Muscle layer of duodenum (tissue), 2 donors: ENCODE measurements around the gene CFAP45.

ENCODE experiments used
- H3K27ac ChIP-seq: one replicate; pipeline ENCODE4 v1.7.0; 2013; ENCODE audit warnings: mild to moderate bottlenecking, low read length
- H3K27me3 ChIP-seq: one replicate; pipeline ENCODE4 v1.7.0; 2013; ENCODE audit warnings: low read depth, mild to moderate bottlenecking, control low read depth, low read length
- H3K36me3 ChIP-seq, 2 donors: one replicate each; pipeline ENCODE4 v1.7.0; 2013; ENCODE audit warnings: low read length in 2 of 2, control low read depth in 1 of 2, mild to moderate bottlenecking in 1 of 2; ENCODE audit not compliant: insufficient read depth in 2 of 2, control insufficient read depth in 1 of 2
- H3K4me1 ChIP-seq, 2 donors: one replicate each; pipeline ENCODE4 v1.7.0; 2013; ENCODE audit warnings: low read length in 2 of 2, mild to moderate bottlenecking in 2 of 2, control low read depth in 1 of 2, moderate library complexity in 1 of 2; ENCODE audit not compliant: insufficient read depth in 2 of 2, control insufficient read depth in 1 of 2
- H3K4me3 ChIP-seq, 2 donors: one replicate each; pipeline ENCODE4 v1.7.0; 2013; ENCODE audit warnings: low read length in 2 of 2, low read depth in 1 of 2, mild to moderate bottlenecking in 1 of 2
- H3K9me3 ChIP-seq, 2 donors: one replicate each; pipeline ENCODE4 v1.7.0; 2013; ENCODE audit warnings: low read length in 2 of 2, control low read depth in 1 of 2, mild to moderate bottlenecking in 1 of 2; ENCODE audit not compliant: control insufficient read depth in 1 of 2
- donor health status: healthy.

CFAP45 gene

GRCh38 chr1:159934136-159935039 is 34.4 kb upstream of the CFAP45 start:
- peaks cover 3 to 7% of the 10 kb centered on the region in 2 donors for H3K4me1 ChIP-seq
- no peaks in the 10 kb centered on the region for H3K9me3 ChIP-seq

DNA sequence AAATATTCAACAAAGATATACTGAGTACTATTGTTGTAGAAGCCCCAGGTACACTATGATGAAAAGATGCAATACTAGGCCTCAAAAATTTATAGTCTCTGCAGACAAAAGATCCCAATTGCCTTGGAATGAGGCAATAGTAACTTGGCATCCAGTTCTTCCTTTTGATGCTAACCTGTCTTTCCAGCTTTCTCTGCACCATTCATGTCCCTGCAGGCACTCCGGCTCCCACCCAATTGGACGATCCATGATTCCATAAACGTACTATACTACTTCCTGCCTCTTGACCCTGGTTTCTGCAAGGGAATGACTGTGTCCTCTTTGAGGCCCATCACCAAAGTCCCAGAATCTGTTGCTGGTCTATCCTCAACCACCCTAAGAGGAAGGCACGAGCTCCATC is 33.4 kb upstream of the CFAP45 start:
- peaks cover 3 to 7% of the 10 kb centered on the region in 2 donors for H3K4me1 ChIP-seq
- H3K36me3 ChIP-seq = no peaks in the 10 kb centered on the region
- H3K9me3 ChIP-seq = no peaks in the 10 kb centered on the region
- H3K27me3 ChIP-seq = no peaks in the 10 kb centered on the region
- H3K4me3 ChIP-seq = no peak overlapping the region
- H3K27ac ChIP-seq = no peak overlapping the region

More at GRCh38 chr1:159934136-159935039, 34.4 kb upstream of the CFAP45 start:
- no peak overlapping the region for H3K4me3 ChIP-seq
- H3K27me3 ChIP-seq = no peaks in the 10 kb centered on the region
- H3K27ac ChIP-seq = no peak overlapping the region
- no peaks in the 10 kb centered on the region for H3K36me3 ChIP-seq

- no peak overlapping the region for H3K4me3 ChIP-seq
- no peaks in the 10 kb centered on the region for H3K9me3 ChIP-seq
- H3K27me3 ChIP-seq = no peaks in the 10 kb centered on the region
- no peaks in the 10 kb centered on the region for H3K36me3 ChIP-seq
- H3K4me1 ChIP-seq = peaks cover 3 to 7% of the 10 kb centered on the region in 2 donors
- no peak overlapping the region for H3K27ac ChIP-seq
These were observed 32.6 kb upstream of the CFAP45 start for GRCh38 chr1:159932296-159933285.

- Histone ChIP-seq H3K4me3 (no peak overlapping the region), H3K4me1 (peaks cover 0 to 10% of the 10 kb centered on the region in 2 donors), H3K27me3 (no peaks in the 10 kb centered on the region), H3K27ac (no peak overlapping the region), H3K36me3 (no peaks in the 10 kb centered on the region), H3K9me3 (no peaks in the 10 kb centered on the region)
These were observed 31.8 kb upstream of the CFAP45 start for GRCh38 chr1:159931795-159932173.

DNA sequence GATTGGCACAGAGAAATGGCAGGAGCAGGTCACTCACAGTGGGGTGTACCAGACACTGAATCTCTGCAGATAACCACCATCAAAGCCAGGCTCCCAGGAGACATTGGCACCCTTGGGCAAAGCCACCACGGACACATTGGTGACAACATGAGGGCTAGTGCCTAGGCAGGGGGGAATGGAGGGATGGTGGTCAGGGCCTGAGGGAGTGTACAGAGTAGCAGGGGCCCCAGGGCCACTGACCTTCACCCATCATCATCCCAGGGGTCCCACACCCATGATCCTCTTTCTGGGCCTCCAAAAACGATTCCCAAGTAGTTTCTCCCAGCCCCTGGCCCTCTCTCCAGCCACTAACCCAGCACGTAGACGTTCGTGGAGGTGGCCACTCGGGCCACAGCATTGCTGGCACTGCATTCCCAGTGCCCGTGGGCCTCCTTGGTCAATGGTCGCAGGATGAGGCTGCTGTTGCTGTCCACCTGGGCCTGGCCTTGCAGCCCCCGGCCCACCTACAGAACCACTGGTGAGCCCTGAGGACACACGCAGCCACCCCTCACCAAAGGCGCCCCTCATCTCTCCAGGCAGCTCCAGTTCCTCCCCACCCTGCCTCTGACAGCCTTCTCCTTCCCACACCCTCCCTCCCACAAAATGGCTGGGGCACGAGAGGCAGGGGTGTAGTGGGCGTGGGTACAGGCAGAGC is 31.3 kb upstream of the CFAP45 start:
- no peak overlapping the region for H3K4me3 ChIP-seq

DNA sequence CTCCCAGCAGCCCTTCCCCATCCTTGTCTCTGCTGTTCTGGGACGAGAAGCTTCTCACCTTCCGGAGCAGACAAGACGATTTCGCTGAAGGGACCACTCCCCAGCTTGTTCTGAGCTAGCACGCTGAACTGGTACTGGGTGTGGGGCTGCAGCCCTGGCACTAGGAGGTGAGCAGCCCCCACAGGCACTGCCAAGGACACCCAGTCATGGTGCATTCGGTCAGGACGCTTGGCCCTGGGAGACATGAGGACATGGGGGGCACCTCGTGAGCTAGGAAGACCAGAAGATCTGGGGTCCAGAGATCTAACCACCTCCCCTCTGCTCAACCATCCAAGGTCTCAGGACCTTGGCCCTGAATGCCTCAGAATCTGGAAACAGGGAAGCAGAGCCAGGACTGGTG is 30.7 kb upstream of the CFAP45 start:
- H3K9me3 ChIP-seq = no peaks in the 10 kb centered on the region
- H3K27me3 ChIP-seq = no peaks in the 10 kb centered on the region
- H3K36me3 ChIP-seq = no peaks in the 10 kb centered on the region
- H3K4me3 ChIP-seq = no peak overlapping the region
- H3K27ac ChIP-seq = no peak overlapping the region
- peaks cover 4 to 13% of the 10 kb centered on the region in 2 donors for H3K4me1 ChIP-seq

More for the DNA sequence above, 31.3 kb upstream of the CFAP45 start:
- H3K27me3 ChIP-seq = no peaks in the 10 kb centered on the region
- no peak overlapping the region for H3K27ac ChIP-seq
- no peaks in the 10 kb centered on the region for H3K9me3 ChIP-seq
- H3K36me3 ChIP-seq = no peaks in the 10 kb centered on the region
- peaks cover 0 to 11% of the 10 kb centered on the region in 2 donors for H3K4me1 ChIP-seq

DNA sequence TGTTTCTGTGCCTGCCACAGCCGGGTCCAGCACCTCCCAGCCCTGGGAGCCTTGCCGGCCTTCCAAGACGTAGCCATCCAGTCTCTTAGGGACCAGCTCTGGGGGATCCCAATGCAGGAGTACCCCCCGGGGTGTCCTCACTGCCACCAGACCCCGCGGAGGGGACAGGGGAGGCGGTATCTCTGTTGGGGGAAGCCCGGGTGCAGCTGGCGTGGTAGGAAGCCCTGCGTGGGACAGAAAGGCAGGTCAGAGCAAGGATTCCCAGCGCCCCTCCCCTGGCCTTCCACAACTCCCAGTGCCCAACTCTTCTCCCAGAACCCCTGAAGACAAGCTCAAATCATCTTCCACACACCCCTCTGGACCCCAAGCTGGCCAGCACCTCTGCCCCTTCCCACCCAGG is 30.3 kb upstream of the CFAP45 start:
- Histone ChIP-seq H3K27me3 (no peaks in the 10 kb centered on the region), H3K4me1 (peaks cover 4 to 13% of the 10 kb centered on the region in 2 donors), H3K9me3 (no peaks in the 10 kb centered on the region), H3K4me3 (no peak overlapping the region), H3K27ac (no peak overlapping the region), H3K36me3 (peaks cover 0 to 1% of the 10 kb centered on the region in 2 donors)

DNA sequence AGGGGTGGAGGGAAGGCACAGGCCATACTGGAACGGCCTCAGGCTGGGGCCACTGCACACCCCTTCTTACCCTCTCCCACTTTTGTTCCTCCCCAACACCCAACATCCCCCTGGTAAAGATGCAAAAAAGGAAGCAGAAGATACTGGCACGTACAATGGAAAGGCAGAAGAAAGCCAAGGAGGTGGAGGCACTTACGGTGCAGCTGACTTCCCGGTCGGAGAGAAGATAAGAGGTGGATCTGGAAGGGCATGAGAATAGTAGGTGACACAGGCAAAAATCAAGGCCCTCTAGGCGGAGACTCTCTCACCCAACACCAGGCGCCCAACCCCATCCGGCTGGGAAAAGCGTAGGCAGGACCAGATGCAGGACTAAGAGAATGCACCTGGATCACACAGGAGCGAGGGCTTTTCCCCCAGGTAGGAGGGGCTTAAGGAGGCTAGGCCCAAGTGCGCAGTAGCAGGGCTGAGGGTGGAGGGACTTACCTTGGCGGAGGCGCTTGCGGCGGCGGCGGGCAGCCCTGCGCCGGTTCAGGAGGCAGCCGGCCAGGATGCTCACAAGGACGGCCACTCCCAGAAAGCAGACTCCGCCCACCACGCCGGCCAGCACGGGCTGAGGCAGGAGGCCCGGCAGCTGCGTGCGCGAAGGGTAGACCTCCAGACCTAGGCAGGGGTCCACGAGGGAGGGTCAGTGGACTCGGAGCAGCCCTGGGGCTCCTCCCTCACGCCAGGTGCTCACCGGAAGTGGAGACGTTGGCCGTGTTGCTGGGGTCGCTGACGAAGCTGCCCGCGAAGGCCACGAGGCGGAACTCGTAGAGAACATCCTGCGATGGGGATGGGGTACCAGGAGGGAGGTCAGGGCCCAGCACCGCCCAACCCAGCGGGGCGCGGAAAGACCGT is 29.4 kb upstream of the CFAP45 start:
- Histone ChIP-seq H3K36me3 (peaks cover 0 to 8% of the 10 kb centered on the region in 2 donors), H3K4me1 (peaks cover 4 to 13% of the 10 kb centered on the region in 2 donors), H3K9me3 (no peaks in the 10 kb centered on the region), H3K4me3 (no peak overlapping the region), H3K27me3 (no peaks in the 10 kb centered on the region), H3K27ac (no peak overlapping the region)

DNA sequence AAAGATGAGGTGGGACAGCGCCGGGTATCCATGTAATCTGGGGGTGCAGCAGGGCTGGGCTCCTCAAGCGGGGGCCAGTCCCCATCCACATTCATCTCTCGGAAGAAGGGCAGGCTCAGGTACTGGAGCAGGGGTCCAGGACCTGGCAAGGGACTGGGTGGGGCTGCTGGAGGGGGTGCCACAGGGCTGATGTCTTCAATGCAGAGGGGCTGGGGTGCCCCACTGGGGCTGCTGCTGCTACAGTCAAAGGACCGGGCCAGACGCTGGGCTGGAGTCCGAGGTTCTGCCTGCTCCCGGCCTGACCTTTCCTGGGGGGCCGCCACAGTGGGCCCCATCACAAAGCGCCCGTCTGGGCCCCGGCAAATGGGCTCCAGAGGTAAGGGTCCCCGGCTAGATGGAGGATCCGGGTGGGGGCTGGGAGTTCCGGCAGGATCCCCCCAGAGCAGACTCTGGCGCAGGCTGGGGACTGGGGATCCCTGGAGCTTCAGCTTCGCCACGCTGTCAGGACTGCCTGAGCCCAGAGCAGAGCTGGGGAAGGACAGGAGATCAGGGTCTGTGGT is 28.6 kb upstream of the CFAP45 start:
- Histone ChIP-seq H3K4me3 (no peak overlapping the region), H3K4me1 (peaks cover 4 to 13% of the 10 kb centered on the region in 2 donors), H3K9me3 (no peaks in the 10 kb centered on the region), H3K27ac (no peak overlapping the region), H3K36me3 (peaks cover 0 to 14% of the 10 kb centered on the region in 2 donors), H3K27me3 (no peaks in the 10 kb centered on the region)

DNA sequence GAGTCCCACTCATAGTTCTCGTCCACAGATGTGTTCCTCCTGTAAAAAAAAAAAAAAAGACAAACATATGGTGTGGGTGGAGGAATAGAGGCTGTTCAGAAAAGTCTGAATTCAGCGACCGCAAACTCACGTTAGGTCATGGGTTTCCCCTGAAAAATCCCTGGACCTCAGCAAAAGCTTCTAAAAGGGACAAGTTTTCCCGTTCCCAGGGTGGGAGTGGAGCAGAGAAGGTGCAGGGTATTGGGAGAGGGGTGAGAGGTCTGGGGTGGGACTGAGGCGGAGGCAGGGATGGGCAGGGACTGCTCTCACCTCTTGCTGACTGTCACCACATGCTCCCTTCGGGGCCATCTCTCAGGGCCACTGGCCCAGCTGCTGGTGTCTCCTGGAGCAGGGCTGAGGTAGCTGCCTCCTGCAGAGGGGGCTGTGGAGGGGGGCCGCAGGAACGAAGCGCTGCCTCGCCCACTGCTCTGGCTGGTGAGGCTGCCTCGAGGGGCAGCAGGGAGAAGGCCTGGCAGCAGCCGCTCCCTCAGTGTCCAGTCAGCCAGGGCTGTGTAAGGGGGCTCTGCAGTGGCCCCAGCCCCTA is 28.0 kb upstream of the CFAP45 start:
- Histone ChIP-seq H3K36me3 (peaks cover 0 to 14% of the 10 kb centered on the region in 2 donors), H3K4me1 (peaks cover 4 to 14% of the 10 kb centered on the region in 2 donors), H3K27ac (no peak overlapping the region), H3K4me3 (no peak overlapping the region), H3K27me3 (no peaks in the 10 kb centered on the region), H3K9me3 (no peaks in the 10 kb centered on the region)
